KG1 (cell line): ENCODE measurements around the gene KY.
A peak's percentile ranks its signal among the peaks of the same experiment; 100 is the strongest.

Experiments used
- DNase-seq: peaks from one replicate; lab custom pipeline; 2025; lab: John Stamatoyannopoulos, UW

The KY gene, protein sequence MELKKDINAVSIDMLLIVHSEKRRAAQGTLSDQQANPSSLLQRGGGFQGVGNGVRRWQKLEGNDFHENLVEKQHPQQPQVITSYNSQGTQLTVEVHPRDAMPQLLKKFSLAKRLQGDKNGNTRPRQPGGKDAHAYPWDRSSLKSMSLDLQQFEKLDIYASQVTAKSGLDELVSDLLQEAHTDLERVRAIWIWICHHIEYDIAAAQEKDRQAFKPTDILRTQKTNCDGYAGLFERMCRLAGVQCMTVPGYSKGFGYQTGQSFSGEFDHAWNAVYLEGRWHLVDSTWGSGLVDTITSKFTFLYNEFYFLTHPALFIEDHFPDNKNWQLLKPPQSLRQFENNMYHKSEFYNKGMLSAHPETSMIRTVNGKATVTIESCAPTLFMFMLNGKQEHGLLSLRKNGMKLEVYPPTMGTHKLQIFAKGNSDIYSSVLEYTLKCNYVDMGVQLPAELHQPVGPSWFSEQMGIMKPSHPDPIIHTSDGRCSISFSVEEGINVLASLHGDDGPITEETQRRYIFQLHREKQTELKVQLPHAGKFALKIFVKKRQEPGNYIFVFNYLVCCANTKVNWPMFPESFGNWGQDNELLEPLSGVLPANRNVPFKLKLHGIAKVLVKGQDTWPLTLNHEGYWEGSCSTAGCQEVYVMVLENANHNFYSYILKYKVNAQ

DNA sequence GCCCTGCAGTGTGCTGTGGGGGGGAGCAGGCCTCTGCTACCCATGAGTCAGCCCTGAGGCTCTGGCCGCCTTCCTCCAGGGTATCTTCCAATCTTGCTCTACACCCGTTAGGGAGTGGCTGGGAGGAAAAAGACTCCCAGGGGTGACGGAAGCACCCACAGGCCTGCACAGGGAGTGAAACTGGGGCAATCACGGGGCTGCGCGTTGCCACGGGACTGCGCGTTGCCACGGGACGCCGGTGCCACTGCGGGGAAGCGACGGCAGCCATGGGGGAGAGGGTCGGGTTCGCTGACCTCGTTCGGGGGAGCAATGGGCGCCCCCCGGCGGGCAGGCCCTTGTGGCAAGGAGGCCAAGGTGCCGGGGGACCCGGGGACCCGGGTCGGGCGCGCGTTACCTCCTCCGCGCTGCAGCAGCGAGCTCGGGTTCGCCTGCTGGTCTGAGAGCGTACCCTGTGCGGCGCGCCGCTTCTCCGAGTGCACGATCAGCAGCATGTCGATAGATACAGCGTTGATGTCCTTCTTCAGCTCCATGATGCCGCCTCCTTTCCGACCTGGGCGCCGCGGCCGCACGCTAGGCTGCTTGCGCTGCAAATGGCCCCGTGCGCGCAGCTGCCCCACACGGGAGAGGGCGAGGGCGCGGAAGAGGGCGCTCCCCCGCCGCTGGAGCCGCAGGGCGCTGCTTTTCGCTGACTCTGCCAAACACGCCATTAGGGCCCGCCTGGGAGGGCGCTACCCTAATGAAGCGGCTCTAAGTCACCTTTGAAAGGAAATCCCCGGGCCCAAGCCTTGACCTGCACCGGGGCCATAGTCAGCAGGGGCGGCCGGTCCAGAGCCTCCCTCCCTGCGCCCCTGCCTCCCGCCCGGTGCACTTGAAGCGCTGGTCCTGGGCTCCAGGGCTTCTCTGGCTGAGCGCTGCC lies at the start of gene KY:
Gene KY (minus strand): TSS at position 592 of the 916 bp plus-strand sequence. CDS start 62 bp downstream, at position 530.
- peak; percentile 11 for DNase-seq

DNA sequence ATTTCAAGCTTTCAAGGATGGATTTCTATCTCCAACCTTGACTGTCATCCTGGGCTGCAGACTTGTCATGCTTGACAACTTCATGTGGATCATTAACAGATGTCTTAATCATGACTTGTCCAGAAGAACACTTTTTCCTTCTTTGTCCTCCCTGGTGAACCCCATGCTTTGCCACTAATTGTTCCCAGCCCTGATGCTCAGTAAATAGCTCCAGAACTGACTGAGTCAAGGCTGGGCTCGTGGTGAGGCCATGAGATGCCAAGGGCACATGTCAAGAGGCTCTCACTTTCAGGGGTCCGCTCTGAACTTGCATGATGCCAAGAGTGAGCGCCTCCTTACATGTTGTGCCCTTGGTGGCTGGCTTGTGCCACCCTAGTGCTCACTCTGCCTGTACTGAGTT lies 48.9 kb upstream of the KY start:
- no peak for DNase-seq

DNA sequence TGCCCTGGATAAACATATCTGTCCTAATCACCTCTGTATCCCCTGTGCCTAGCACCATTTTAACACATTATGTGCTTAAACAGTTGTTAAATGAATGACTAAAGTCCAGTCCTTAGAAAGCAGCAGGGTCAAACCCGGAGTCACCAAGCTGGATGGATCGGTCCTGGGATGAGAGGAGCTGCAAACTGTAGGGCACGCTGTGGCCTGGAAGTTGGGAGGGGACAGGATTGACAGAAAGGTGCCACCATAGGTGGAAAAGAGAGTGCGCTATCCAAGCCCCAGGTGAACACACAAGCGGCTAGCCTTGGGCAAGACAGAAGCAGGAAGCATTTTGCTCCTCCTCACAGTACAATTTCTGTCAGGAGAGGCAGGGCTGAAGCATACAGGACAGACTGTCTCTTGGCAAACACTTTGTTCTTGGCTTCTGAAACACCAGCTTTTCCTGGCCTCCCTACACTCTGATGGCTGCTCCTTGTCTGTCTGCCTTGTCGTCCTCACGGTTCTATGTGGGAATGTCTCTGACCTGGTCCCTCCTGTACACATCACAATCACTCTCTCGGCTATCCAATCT lies 48.4 kb upstream of the KY start:
- DNase-seq, result no peak

DNA sequence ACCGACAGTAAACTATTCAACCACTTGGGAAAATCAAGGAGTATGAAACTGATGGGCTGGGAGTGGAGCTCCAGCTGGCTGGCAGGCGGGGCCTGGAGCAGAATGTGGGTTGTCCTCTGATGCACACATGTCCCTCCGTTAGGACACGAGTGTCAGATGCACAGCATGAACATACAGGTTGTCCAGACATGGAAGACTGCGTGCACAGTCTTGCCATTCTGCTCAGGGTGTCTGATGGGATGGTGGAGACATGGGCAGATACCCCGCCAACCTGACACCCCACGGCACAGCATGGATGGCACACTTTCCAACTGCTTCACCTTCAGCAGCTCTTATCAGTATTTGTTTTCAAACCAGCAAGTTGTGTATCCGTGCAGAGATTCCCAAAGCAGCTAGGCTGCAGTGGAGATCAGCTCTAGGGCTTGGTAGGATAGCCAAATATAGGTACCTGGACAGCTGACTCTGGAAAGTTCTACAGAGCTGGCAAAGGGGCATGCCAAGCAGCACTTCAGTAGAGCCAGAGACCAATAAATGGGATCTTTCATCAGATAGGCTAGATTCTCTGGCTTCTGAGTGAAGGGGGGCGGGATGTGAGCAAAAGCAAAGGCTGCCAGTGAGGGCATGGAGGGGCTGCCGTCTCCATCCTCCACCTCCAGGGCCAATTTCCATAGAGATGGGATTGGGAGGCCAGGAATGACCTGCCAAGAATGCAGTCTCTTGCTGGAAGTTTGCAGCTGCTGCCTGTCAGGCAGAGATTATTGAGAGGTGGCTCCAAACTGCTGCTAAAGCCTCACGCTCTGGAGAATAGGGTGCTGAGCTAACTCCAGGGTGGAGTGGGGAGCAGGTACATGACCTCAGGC lies 47.2 kb upstream of the KY start:
- DNase-seq, result no peak

DNA sequence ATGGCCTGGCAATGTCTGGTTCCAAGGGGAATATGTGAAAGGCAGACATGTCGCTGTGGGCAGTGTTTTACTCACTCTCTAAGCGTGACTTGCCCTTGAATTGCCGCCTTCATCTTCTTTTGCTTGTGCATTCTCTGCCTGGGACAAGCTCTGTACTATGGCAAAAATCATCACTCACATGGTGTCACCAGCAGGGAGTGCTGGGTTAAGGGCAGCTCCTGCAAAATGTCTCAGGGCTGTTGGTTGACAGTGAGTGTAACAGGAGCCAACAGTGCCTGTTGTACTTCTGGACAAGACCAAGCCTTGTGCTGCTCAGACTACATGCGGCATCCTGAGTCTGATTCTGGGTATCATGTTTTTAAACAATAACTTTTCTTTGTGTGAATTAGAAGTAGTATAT lies 45.3 kb upstream of the KY start:
- no peak for DNase-seq

DNA sequence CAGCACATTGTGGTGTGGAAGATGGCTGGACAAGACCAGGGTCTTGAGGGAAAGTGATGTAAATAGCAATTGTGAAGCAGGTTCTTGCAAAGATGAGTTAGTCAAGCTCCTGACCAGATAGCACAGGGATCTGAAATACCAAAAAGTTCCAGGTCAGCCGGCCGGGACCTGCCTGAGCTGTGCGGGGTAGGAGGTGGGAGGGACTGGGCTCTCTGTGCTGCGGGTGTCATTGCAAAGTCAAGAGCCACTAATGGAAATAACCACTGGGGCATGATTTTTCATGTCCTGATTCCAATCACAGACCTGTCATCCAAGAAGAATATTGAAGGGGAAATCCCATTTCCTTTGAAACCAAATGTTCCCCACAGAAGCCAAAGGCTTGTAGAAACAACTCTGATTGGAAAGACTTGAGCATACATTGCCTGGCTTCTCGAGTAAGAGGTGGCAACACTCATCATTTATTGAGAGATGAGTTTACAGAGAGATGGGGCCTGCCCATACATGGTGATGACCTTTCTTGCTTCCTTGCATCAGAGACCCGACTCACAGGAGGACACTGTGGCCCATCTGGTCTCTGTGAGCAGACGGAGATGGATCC lies 44.2 kb upstream of the KY start:
- DNase-seq, result no peak

DNA sequence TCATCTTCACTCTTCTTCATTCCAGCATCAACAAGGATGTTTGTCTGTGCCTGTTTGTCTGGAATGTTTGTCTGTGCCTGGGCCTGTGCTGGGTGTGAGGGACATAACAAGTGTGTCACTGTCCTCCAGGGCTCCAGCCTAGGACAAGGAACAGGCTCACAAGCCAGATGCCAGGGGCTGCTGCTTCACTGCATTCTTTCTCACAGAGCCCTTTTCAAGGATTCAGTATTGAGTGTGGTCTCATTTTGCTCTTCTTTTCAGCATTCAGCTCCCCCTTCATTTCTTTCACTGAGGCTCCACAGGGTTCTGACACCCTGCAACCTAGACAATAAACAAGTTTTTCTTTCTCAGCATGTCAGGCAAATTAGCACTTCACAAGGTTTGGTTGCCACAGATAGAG lies 43.6 kb upstream of the KY start:
- DNase-seq, result no peak

DNA sequence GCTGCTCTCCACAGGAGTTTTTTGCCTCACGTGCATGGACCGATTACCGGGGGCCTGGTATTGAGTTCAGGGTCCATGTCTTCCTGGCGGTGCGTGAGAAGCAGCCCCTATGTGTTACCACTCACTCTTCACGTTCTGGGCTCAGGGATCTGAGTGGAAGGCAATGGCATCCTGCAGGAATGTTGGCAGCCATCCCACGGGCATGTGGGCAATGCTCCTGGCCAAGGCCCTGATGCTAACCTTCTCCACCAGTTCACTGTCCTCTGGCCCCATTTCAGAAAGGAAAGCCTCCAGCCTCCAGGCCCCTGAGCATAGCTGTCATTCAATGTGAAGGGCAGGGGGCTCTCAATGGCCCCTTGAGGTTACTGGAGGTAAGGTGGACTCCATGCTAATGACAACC lies 43.0 kb upstream of the KY start:
- no peak for DNase-seq

DNA sequence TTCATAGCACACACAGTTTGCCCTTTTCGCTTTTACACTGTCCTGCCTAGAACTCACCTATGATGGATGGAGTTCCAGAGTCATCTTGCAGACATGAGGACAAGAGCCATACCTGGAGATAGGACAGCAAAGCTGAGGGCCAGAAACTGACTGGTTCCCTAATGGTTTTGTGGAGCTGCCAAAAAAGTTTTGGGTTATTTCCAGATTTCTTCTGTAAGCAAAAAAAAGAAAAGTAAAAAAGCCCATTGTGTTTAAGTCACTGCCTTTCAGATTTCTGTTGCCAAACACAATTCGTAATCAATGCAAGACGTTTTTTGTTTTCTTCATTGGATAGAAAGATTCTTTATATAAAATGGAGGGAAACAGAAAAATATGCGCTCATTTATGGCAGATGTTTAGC lies 42.4 kb upstream of the KY start:
- no peak for DNase-seq

DNA sequence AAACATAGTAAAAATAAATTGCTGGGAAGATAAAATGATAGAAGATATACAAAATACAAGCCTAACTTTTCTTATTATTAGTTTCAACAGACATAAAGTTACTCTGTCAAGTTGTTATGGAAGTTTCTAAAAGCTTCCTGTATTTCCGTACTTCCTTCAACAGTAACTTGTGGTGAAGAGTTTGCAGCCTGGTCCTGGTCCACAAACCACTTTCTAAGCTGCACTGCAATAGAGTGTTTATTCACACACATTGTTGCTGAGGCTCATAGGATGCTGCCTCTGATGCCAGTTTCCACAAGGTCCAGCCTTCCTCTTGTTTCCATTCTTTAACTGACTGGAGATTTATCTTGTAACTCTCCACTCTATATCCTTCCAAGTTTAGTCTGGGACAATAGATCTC lies 39.4 kb upstream of the KY start:
- no peak for DNase-seq

DNA sequence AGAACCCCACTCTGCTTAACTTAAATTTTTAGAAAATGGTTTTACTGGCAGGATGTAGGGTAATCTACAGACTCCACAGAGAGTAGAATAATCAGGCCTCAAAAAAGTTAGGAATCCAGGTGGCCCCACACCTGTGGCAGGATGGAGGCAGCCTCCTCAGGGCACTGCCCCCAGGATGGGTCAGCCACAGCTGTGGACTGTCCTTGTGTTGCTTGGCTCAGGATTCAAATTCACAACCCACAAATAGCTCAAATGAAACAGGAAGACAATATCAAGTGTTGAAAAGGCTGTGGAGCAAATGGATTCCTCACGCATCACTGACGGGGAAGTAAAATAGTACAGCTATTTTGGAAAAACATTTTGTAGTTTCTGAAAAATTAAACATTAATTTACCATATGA lies 36.8 kb upstream of the KY start:
- no peak for DNase-seq

DNA sequence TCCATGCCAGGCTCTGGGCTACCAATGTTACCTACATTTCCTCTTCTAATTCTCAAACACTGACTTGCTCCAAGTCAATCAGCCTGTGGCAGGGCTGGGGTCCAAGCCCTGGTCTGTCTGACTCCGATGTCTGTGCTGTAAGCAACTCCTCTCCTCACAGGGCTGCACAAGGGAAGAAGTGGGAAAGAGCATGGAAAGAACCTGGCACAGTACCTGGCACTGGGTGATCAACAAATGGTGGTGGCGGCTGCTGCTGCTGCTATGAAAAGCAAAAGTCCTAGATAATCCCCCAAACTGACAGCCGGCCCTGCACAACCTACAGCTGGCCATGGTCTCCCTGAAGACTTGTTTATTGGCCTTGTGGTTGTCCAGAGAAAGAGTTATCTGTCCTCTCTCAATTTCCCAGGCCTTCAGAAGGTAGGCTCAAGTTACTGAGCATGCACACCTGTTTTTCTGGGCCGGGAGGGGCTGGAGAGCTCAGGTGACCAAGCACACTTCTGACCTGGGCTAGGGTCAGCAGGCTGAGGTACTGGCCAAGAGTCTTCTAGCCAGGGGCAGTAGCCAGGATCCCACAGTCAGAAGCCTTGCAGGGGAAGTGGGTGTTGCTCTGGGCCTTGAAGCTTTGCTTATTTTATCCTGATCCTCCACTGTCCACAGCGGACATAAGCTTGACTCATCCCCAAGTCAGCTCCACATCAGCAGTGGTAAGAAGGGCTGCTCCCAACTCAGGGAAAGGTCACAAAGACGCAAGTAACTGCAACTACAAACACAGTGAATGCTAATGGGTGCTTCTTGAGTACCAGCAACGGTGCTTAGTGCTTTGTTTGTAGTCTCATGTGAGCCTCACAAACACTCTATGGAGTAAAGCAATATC lies 35.3 kb upstream of the KY start:
- DNase-seq, result no peak

DNA sequence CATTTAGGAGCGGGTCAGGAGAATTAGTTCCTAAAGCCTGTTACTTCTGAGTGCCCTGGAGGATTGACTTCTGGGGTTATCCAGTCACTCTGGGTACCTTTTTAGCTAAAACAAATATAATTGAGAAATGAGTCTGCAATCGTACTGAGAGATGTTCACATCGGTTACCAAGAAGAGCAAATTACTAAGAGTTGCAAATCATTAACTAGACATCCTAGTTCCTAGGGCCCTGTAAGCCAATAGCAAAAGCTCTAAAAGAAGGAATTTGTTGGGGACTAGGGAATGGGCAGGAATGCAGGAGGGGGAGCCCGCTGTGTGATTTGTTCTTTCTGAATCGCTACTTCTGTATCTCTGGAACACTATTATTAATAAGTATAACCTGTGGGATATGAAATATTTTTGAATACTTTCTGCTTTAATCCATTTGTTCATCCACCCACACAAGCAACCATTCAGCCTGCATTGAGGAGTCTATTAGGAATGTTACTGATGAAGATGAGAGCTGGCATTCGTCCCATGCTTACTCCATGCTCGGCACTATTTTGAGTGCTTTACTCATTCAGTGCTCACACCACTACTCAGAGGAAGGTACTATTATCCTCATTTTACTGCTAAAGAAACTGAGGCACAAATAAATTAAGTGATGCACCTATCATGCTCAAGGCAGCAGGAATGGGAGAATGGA lies 31.5 kb upstream of the KY start:
- no peak for DNase-seq

DNA sequence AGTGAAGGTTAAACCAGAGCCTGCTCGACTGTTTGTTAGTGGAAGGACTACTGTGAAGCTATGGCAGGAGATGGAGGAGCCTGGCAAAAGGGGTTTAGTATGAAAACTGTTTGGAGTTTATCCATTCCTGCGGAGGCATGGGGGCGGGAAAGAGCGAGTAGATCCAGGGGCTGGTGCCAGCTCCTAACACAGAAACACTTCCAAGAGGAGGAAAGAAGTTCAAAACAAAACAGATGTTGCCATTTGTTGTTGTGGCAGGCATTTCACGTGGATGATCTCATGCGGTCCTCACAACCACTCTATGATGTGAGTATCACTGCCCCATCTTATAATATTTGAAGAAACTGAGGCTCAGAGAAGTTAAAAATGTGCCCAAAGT lies 30.7 kb upstream of the KY start:
- DNase-seq, result no peak

DNA sequence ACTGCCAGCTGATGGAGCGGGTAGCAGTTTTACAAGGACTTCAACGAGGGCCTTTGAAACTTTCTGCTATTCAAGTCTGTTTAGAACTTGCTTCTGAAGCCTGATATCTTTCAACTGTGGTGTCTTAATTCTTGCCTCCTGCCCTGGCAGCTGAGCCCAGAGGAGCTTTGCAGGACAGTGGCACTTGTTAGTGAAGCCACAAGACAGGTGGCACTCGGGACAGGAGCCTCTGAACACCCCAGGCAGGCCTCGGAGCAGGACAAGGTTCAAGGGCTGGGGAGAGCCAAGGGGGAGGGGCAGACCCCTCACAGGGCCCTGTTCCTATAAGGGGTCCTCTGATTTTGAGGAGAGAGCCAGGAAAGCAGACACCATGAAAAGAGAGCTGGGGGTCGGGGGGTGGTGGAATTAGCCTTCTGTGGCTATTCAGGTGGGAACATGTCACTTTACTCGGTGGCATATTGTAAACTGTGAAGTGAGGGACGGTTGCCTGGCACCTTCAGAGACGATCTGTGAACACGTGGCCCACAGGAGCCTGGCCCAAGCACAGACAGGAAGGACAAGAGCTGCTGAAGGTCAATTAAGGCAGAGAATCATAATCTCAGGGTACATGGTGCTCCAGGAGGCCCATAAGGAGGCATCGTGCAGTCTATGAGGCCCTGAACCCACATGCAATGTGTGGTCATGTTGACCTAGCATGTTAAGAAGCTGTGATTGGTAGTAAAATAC lies 30.1 kb upstream of the KY start:
- DNase-seq, result no peak

DNA sequence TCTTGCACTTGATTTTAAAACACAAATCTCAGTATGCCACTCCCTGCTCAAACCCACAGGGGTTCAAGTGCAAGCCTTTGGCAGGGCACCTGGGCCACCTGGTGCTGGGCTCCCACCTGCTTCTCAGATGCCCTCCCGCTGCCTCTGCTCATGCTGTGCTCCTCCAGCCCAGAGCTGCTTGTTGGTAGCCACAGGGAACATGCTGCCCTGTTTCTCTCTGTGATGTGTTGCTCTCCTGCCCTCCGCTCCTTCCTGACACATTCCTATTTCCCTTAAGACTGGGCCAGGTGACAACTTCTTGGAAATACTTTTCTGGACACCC lies 27.1 kb upstream of the KY start:
- DNase-seq, result no peak

DNA sequence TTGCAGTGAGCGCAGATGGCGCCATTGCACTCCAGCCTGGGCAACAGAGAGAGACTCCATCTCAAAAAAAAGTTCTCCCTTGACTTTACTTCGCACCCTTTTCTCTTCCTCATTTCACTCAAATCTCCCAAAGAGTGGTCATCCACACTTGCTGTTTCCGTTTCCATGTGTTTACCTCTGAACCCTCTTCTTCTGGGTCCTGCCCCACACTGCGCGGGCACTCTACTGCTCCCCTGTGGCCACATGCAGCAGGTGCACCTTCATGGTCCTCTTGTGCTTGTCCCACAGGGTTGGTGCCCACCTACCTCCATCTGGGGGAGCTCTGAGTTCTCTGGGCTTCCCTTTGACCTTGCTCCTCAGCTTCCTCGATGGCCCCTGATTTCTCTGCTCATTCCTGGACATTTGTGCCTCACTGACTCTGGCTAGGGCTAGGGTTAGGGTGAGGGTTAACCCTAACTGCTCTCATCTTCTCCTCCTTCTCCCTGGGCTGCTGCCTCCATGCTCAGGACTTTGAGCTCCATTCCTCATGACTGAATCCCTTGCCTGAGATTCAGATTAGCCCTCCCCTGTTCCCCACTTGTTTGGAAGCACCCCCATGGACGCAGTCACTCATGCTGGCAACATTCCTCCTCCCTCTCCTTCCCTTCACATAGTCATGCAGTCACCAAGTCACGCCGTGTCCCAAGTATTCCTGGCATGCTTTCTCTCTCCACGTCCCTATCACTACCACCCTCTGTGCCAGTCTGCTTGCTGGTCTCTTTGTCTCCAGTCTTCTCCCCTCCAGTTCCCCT lies 26.6 kb upstream of the KY start:
- no peak for DNase-seq

DNA sequence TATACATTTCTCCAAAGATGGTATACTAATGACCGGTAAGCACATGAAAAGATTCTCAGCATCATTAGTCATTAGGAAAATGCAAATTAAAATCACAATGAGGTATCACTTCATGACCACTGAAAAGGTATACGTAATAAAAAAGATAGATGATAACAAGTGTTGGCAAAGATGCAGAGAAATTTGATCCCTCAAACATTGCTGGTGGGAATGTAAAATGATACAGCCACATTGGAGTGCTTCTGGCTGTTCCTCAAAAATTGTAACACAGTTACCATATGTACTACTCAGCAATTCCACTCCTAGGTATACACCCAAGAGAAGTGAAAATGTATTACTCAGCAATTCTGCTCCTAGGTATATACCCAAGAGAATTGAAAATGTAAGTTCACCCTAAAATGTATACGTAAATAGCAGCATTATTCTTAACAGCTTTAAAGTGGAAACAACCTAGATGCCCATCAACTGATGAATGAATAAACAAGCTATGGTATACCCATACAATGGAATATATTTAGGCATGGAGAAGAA lies 25.0 kb upstream of the KY start:
- no peak for DNase-seq
